Measurements from ENCODE around the gene S1PR5. TPM values are rescaled to one million over a fixed set of nuclear protein-coding genes. Genes with fewer than 3 reads are reported as not detected.

The S1PR5 gene
- total and polyA plus RNA-seq, 9 of the 15 experiments (the other 6 are each of a cell fraction or from before 2014, with no cell fraction given): 0.03 to 0.54 (median 0.35) TPM; not detected in 4

DNA sequence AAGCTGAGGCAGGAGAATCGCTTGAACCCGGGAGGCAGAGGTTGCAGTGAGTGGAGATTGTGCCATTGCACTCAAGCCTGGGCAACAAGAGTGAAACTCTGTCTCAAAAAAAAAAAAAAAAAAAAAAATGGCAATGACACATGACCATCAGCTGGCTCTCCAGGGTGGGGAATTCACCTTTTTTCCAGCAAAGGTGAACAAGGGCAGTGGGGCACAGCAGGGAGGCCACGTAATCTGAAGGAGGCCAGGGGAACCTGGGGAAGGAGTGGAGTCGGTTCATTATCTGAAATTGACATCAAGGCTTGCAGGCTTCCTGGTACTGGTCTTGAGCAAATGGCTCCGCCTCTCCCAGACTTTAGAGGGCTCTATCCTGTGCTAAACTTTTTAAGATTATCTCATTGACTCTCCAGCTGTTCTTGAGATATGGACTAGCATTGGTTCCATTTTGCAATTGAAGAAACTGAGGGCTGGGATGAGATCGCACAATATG, 42.2 kb downstream of the S1PR5 start (continued):
- TF ChIP-seq, protein P1, sequence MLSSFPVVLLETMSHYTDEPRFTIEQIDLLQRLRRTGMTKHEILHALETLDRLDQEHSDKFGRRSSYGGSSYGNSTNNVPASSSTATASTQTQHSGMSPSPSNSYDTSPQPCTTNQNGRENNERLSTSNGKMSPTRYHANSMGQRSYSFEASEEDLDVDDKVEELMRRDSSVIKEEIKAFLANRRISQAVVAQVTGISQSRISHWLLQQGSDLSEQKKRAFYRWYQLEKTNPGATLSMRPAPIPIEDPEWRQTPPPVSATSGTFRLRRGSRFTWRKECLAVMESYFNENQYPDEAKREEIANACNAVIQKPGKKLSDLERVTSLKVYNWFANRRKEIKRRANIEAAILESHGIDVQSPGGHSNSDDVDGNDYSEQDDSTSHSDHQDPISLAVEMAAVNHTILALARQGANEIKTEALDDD (IDR thresholded peaks at IDR 0.05): 0 out of 2 replicates have a peak, but pooled peaks have one; percentile 49
- peak; percentile 79 for TF ChIP-seq TFAP4 (CRISPR knock-in tag; IDR thresholded peaks at IDR 0.05; ENCODE audit: borderline replicate concordance)
- TF ChIP-seq LEF1 (IDR thresholded peaks at IDR 0.05): 0 out of 2 replicates have a peak, but pooled peaks have one; percentile 25
- no peak for TF ChIP-seq ZNF24 (IDR thresholded peaks at IDR 0.05)
- TF ChIP-seq TRIM24 (IDR thresholded peaks at IDR 0.05): no peak
- peak; percentile 4; the same call in 1 of the 2 replicates for TF ChIP-seq MTA2 (IDR thresholded peaks at IDR 0.05; ENCODE audit: low read depth)

- no peaks in the 10 kb centered on the region for H3K9me1 ChIP-seq (ENCODE audit: control insufficient read depth, insufficient read depth, low read length)
- DNase-seq (ENCODE audit: extremely low read depth in 1 of 4, low spot score in 3 of 4) (no peak), ATAC-seq (no peak), FAIRE-seq (no peak)
- peaks cover 11% of the 10 kb centered on the region; the same call in 2 of the 3 replicates for H3K36me3 ChIP-seq (ENCODE audit: control insufficient read depth, insufficient read depth, low read length)
- peaks cover 7 to 12% of the 10 kb centered on the region in 2 experiments; a peak in 4 of 5 replicates for H3K4me1 ChIP-seq (replicated peaks in 1 of 2; ENCODE audit: control insufficient read depth in 2 of 2, insufficient read depth in 2 of 2, low read length in 2 of 2)
- H3K9ac ChIP-seq (ENCODE audit: insufficient read depth in 1 of 2, low read depth in 2 of 2, low read length in 2 of 2): no peak overlapping the region
- CTCF ChIA-PET (ENCODE audit: low intra/inter-chr PET ratio): no interaction called here
- no TSS peak for BruUV-seq (replicated peaks)
- H3K27me3 ChIP-seq (ENCODE audit: control insufficient read depth in 2 of 2, insufficient read depth in 2 of 2, low read length in 2 of 2): no peaks in the 10 kb centered on the region
- H3K4me3 ChIP-seq: no peak overlapping the region
- H3K79me2 ChIP-seq (ENCODE audit: control insufficient read depth, insufficient read depth, low read length): no peaks in the 10 kb centered on the region
- no peaks in the 10 kb centered on the region for H4K20me1 ChIP-seq (replicated peaks; ENCODE audit: control insufficient read depth, insufficient read depth, low read length)
- POLR2A ChIA-PET: interaction anchor here (1.2 kb wide), 1 partner anchor 17 kb away, joined by 3 read pairs; no protein-coding TSS in a partner anchor
- H3K4me2 ChIP-seq (ENCODE audit: insufficient read depth, low read length): no peak overlapping the region
- H3K27ac ChIP-seq (ENCODE audit: extremely low read depth, low read depth, low read length): no peak overlapping the region
- no peak overlapping the region for H2AFZ ChIP-seq (ENCODE audit: low read depth, low read length)
- H3K9me3 ChIP-seq (replicated peaks; ENCODE audit: control insufficient read depth, insufficient read depth, low read depth, low read length): no peaks in the 10 kb centered on the region
- in situ Hi-C loops (cut with MboI): no loop called here
- intact Hi-C loops (cut with micrococcal nuclease): no loop called here
- WGBS (ENCODE audit: insufficient coverage, low coverage, missing lambda C conversion rate): 46% methylated on average over 5 of the region's 5 CpGs
- no peak for TF ChIP-seq MBD2 (IDR thresholded peaks at IDR 0.05; ENCODE audit: borderline replicate concordance, low read depth)
- no peak for TF ChIP-seq RBM14 (IDR thresholded peaks at IDR 0.05; ENCODE audit: borderline replicate concordance, insufficient read depth, low read depth, low read length)
- no peak for TF ChIP-seq PRMT5 (CRISPR knock-in tag; IDR thresholded peaks at IDR 0.05)
- TF ChIP-seq COPS2 (conservative IDR thresholded peaks at IDR 0.05): no peak
- no peak for TF ChIP-seq DNMT1 (IDR thresholded peaks at IDR 0.05)
- TF ChIP-seq ZZZ3 (IDR thresholded peaks at IDR 0.05): no peak
- no peak for TF ChIP-seq E2F8 (IDR thresholded peaks at IDR 0.05; ENCODE audit: low read depth, partially characterized antibody)
- no peak for TF ChIP-seq HMG20B (CRISPR knock-in tag; IDR thresholded peaks at IDR 0.05)
- TF ChIP-seq NFIC (IDR thresholded peaks at IDR 0.05): no peak
- TF ChIP-seq NFE2L1 (tag; IDR thresholded peaks at IDR 0.05; ENCODE audit: borderline replicate concordance, low read depth): no peak
Measured at GRCh38 chr19:10473192-10473591, 44.1 kb downstream of the S1PR5 start.

Data from K562 (cell line).